Esophagus mucosa (tissue), 1 donor: ENCODE results near the gene IPO7. TPM values are rescaled to one million over a fixed set of nuclear protein-coding genes. Genes with fewer than 3 reads are reported as not detected.

Experiments
- ATAC-seq: fragments of 200-7000 bp; cut with Tn5 transposase; one replicate; pipeline ENCODE4 v1.9.1; 2020
- total RNA-seq: library from RNA; stranded (reverse); gene quantifications from one replicate; pipeline ENCODE4 v1.2.4, GENCODE V29; 2023
- donor health status: DM: yes; HTN: yes; CAD: no.

The IPO7 gene
- total RNA-seq, 1 donor from 2014 or later = 72.1 TPM

DNA sequence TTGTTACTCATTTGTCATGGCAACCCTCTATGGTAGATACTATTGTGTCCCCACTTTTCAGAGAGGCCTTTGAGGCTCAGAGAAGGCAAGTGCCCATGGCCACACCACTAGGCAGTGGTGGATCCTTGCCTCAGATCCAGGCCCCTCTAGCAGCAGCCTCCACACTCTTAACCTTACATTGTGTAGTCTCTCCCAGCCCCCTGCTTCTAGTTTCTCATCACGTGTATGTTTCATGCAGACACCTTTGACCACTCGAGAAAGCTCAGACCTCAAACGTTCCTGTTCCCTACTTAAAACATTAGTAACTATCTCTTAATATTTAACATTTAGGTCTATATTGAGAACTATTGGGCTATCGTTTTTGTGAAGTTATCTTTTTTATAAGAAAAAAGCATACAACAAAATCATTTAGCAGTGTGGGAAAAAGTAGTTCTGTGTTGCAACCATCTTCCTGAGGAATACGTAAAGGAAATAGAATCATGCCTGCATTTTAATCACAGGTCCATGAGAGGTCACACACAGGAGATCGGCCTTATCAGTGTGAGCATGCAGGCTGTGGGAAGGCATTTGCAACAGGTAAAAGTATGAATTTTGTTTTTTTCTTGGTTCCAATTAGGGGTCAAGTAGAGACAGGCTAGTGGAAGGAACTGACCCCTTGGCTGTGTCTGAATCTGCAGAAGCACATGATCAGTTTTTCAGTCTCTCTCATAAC lies 111.5 kb downstream of the IPO7 start:
- no peak for ATAC-seq

Other genes with a start within 250 kb of the IPO7 start
- 13.2 TPM for gene DENND5A, start 119.3 kb upstream of the IPO7 start, total RNA-seq
- 26.3 TPM for gene TMEM41B, start 70.1 kb upstream of the IPO7 start, total RNA-seq
- 12.6 TPM for gene ZNF143, start 76.4 kb downstream of the IPO7 start, total RNA-seq
- 18.4 TPM for gene WEE1, start 189.0 kb downstream of the IPO7 start, total RNA-seq